ENCODE measurements around the gene CNTN3. TPM values are rescaled to one million over a fixed set of nuclear protein-coding genes. Genes with fewer than 3 reads are reported as not detected.

Gene CNTN3
- polyA plus RNA-seq, 1 donor (not counting 4 experiments of a cell fraction or from before 2014, with no cell fraction given) = 0.01 TPM

GRCh38 chr3:74661672-74662071 lies 47.2 kb upstream of the CNTN3 start:
- Histone ChIP-seq H3K79me2 (ENCODE audit: control insufficient read depth, insufficient read depth, low read length) (no peaks in the 10 kb centered on the region), H4K20me1 (ENCODE audit: control insufficient read depth, extremely low read depth, insufficient read depth, low read length) (no peaks in the 10 kb centered on the region), H3K4me3 (ENCODE audit: control insufficient read depth in 2 of 3, extremely low read depth in 1 of 3, insufficient read depth in 2 of 3, low read depth in 1 of 3, low read length in 3 of 3) (no peak overlapping the region), H3K36me3 (ENCODE audit: control insufficient read depth in 2 of 2, extremely low read depth in 1 of 2, insufficient read depth in 2 of 2, low read length in 2 of 2) (no peaks in the 10 kb centered on the region), H3K4me1 (ENCODE audit: control insufficient read depth, extremely low read depth, insufficient read depth, low read length) (no peaks in the 10 kb centered on the region), H2AFZ (ENCODE audit: control insufficient read depth, low read length) (no peak overlapping the region), H3K9me3 (ENCODE audit: control insufficient read depth, low read depth, low read length) (no peaks in the 10 kb centered on the region), H3K9me1 (ENCODE audit: control insufficient read depth, extremely low read depth, insufficient read depth, low read length) (no peaks in the 10 kb centered on the region), H3K9ac (ENCODE audit: control insufficient read depth, extremely low read depth, insufficient read depth, low read length) (no peak overlapping the region), H3K27me3 (ENCODE audit: control insufficient read depth, extremely low read depth, insufficient read depth, low read length) (no peaks in the 10 kb centered on the region), H3K4me2 (ENCODE audit: control insufficient read depth, extremely low read depth, insufficient read depth, low read depth, low read length) (no peak overlapping the region), H3K27ac (ENCODE audit: control insufficient read depth, insufficient read depth, low read length) (no peak overlapping the region)
- dilution Hi-C loops (cut with MboI; ENCODE audit: extremely low pct_ligation_motif_present, low sequenced_read_pairs) = no loop called here
- no peak for TF ChIP-seq CTCF (optimal IDR thresholded peaks at IDR 0.05 in 1 of 3, IDR thresholded peaks at IDR 0.05 in 1 of 3, conservative IDR thresholded peaks at IDR 0.05 in 1 of 3; ENCODE audit: extremely low read depth in 1 of 3, insufficient read depth in 2 of 3, low read length in 3 of 3)
- TF ChIP-seq EZH2 (IDR thresholded peaks at IDR 0.05; ENCODE audit: low read length) = no peak
- DNase-seq (ENCODE audit: low read depth, low spot score) = no peak
- FAIRE-seq = no peak

- TF ChIP-seq CTCF (optimal IDR thresholded peaks at IDR 0.05 in 1 of 3, IDR thresholded peaks at IDR 0.05 in 1 of 3, conservative IDR thresholded peaks at IDR 0.05 in 1 of 3; ENCODE audit: extremely low read depth in 1 of 3, insufficient read depth in 2 of 3, low read length in 3 of 3) (no peak), EZH2 (IDR thresholded peaks at IDR 0.05; ENCODE audit: low read length) (no peak)
- Histone ChIP-seq H3K9me1 (ENCODE audit: control insufficient read depth, extremely low read depth, insufficient read depth, low read length) (no peaks in the 10 kb centered on the region), H2AFZ (ENCODE audit: control insufficient read depth, low read length) (no peak overlapping the region), H3K9me3 (ENCODE audit: control insufficient read depth, low read depth, low read length) (peaks cover 1% of the 10 kb centered on the region), H3K4me2 (ENCODE audit: control insufficient read depth, extremely low read depth, insufficient read depth, low read depth, low read length) (no peak overlapping the region), H3K27ac (ENCODE audit: control insufficient read depth, insufficient read depth, low read length) (no peak overlapping the region), H3K79me2 (ENCODE audit: control insufficient read depth, insufficient read depth, low read length) (no peaks in the 10 kb centered on the region), H4K20me1 (ENCODE audit: control insufficient read depth, extremely low read depth, insufficient read depth, low read length) (no peaks in the 10 kb centered on the region), H3K27me3 (ENCODE audit: control insufficient read depth, extremely low read depth, insufficient read depth, low read length) (no peaks in the 10 kb centered on the region), H3K36me3 (ENCODE audit: control insufficient read depth in 2 of 2, extremely low read depth in 1 of 2, insufficient read depth in 2 of 2, low read length in 2 of 2) (no peaks in the 10 kb centered on the region), H3K4me1 (ENCODE audit: control insufficient read depth, extremely low read depth, insufficient read depth, low read length) (no peaks in the 10 kb centered on the region), H3K9ac (ENCODE audit: control insufficient read depth, extremely low read depth, insufficient read depth, low read length) (no peak overlapping the region), H3K4me3 (ENCODE audit: control insufficient read depth in 2 of 3, extremely low read depth in 1 of 3, insufficient read depth in 2 of 3, low read depth in 1 of 3, low read length in 3 of 3) (no peak overlapping the region)
- no peak for DNase-seq (ENCODE audit: low read depth, low spot score)
- FAIRE-seq = no peak
- dilution Hi-C loops (cut with MboI; ENCODE audit: extremely low pct_ligation_motif_present, low sequenced_read_pairs) = no loop called here
Observed at GRCh38 chr3:74651885-74652284, 37.4 kb upstream of the CNTN3 start.

Data from keratinocyte (primary cell).